Measurements from ENCODE around the gene ZNF90. TPM values are rescaled to one million over a fixed set of nuclear protein-coding genes. Genes with fewer than 3 reads are reported as not detected.
A peak's percentile ranks its signal among the peaks of the same experiment; 100 is the strongest.

The ZNF90 gene
- total RNA-seq, result 10 to 100 TPM in 1 of 2 donors, 1 to 10 TPM in 1; 2.4 to 12.7 TPM

GRCh38 chr19:20077791-20078463, at the start of gene ZNF90:
TSS of gene ZNF90 (plus strand) at chr19:20078000. CDS start at chr19:20078133, 133 bp downstream.
- Histone ChIP-seq H3K36me3 (no peaks in the 10 kb centered on the region), H3K4me3 (peak within 1 kb of the TSS; percentile 73), H3K27ac (peak within 1 kb of the TSS; percentile 19 to 47), H3K27me3 (replicated peaks; ENCODE audit: insufficient read depth) (no peaks in the 10 kb centered on the region), H3K9me3 (no peaks in the 10 kb centered on the region), H3K4me1 (ENCODE audit: control insufficient read depth in 1 of 2, low read depth in 2 of 2) (peaks cover 3 to 12% of the 10 kb centered on the region in 2 donors)
- no peak for TF ChIP-seq CTCF (IDR thresholded peaks at IDR 0.05)
- DNase-seq (ENCODE audit: low spot score) (peak; percentile 95), ATAC-seq (ENCODE audit: insufficient number of reproducible peaks, low FRiP score, low read depth) (peak; percentile 94)

- Histone ChIP-seq H3K4me3 (no peak overlapping the region), H3K9me3 (no peaks in the 10 kb centered on the region), H3K4me1 (ENCODE audit: control insufficient read depth in 1 of 2, low read depth in 2 of 2) (no peaks in the 10 kb centered on the region), H3K27ac (no peak overlapping the region), H3K36me3 (peaks cover 8% of the 10 kb centered on the region), H3K27me3 (replicated peaks; ENCODE audit: insufficient read depth) (no peaks in the 10 kb centered on the region)
- ATAC-seq (ENCODE audit: insufficient number of reproducible peaks, low FRiP score, low read depth) (no peak), DNase-seq (ENCODE audit: low spot score) (no peak)
- TF ChIP-seq CTCF (IDR thresholded peaks at IDR 0.05), result no peak
Measured at GRCh38 chr19:20028611-20029010, 49.2 kb upstream of the ZNF90 start.

GRCh38 chr19:20035935-20036334, 41.9 kb upstream of the ZNF90 start:
- Histone ChIP-seq H3K9me3 (no peaks in the 10 kb centered on the region), H3K4me3 (no peak overlapping the region), H3K27ac (no peak overlapping the region), H3K36me3 (peaks cover 5% of the 10 kb centered on the region), H3K4me1 (ENCODE audit: control insufficient read depth in 1 of 2, low read depth in 2 of 2) (peaks cover 6% of the 10 kb centered on the region in 2 donors), H3K27me3 (replicated peaks; ENCODE audit: insufficient read depth) (no peaks in the 10 kb centered on the region)
- TF ChIP-seq CTCF (IDR thresholded peaks at IDR 0.05), result no peak
- ATAC-seq (ENCODE audit: insufficient number of reproducible peaks, low FRiP score, low read depth), result no peak
- no peak for DNase-seq (ENCODE audit: low spot score)

GRCh38 chr19:20038358-20039202, 39.2 kb upstream of the ZNF90 start:
- H3K27me3 ChIP-seq (replicated peaks; ENCODE audit: insufficient read depth), result no peaks in the 10 kb centered on the region
- H3K27ac ChIP-seq, result peak overlapping the region; percentile 52 to 61
- peak overlapping the region; percentile 98 for H3K4me3 ChIP-seq
- DNase-seq (ENCODE audit: low spot score), result no peak
- no peak for TF ChIP-seq CTCF (IDR thresholded peaks at IDR 0.05)
- H3K9me3 ChIP-seq, result no peaks in the 10 kb centered on the region
- no peak for ATAC-seq (ENCODE audit: insufficient number of reproducible peaks, low FRiP score, low read depth)
- peaks cover 6% of the 10 kb centered on the region in 2 donors for H3K4me1 ChIP-seq (ENCODE audit: control insufficient read depth in 1 of 2, low read depth in 2 of 2)
- H3K36me3 ChIP-seq, result peaks cover 2% of the 10 kb centered on the region

GRCh38 chr19:20039203-20039723, 38.5 kb upstream of the ZNF90 start, which contains the start of gene ZNF682:
TSS of gene ZNF682 (minus strand) at chr19:20039505. CDS start at chr19:20039345, 160 bp downstream.
- no peak for TF ChIP-seq CTCF (IDR thresholded peaks at IDR 0.05)
- no peaks in the 10 kb centered on the region for H3K27me3 ChIP-seq (replicated peaks; ENCODE audit: insufficient read depth)
- no peaks in the 10 kb centered on the region for H3K36me3 ChIP-seq
- peak within 1 kb of the TSS; percentile 98 for H3K4me3 ChIP-seq
- DNase-seq (ENCODE audit: low spot score), result peak; percentile 95
- peak within 1 kb of the TSS; percentile 52 to 61 for H3K27ac ChIP-seq
- no peaks in the 10 kb centered on the region for H3K9me3 ChIP-seq
- peak; percentile 99 for ATAC-seq (ENCODE audit: insufficient number of reproducible peaks, low FRiP score, low read depth)
- H3K4me1 ChIP-seq (ENCODE audit: control insufficient read depth in 1 of 2, low read depth in 2 of 2), result peaks cover 6% of the 10 kb centered on the region in 2 donors

All from thoracic aorta (tissue), 2 donors.